H9 (cell line): ENCODE results near the gene PTGES3L. TPM values are rescaled to one million over a fixed set of nuclear protein-coding genes. Genes with fewer than 3 reads are reported as not detected.

ENCODE experiments used
- DNase-seq: peaks from one replicate; pipeline ENCODE4 v3.0.0-alpha.2; 2017
- H2AFZ ChIP-seq: one replicate; pipeline ENCODE4 v1.6.1; 2013; ENCODE audit warnings: mild to moderate bottlenecking, low read length, control low read depth, moderate library complexity
- H2AK5ac ChIP-seq: 2 replicates; pipeline ENCODE4 v1.6.1; 2013; ENCODE audit warnings: low read length, control low read depth, mixed read lengths; ENCODE audit not compliant: insufficient read length
- H2BK120ac ChIP-seq: one replicate; pipeline ENCODE4 v1.6.1; 2013; ENCODE audit warnings: low read depth, mild to moderate bottlenecking, low read length, control low read depth, inconsistent platforms; ENCODE audit not compliant: poor library complexity, severe bottlenecking
- H2BK12ac ChIP-seq: 2 replicates; pipeline ENCODE4 v1.6.1; 2013; ENCODE audit warnings: low read length, control low read depth, mixed read lengths, low read depth; ENCODE audit not compliant: insufficient read length
- H2BK15ac ChIP-seq: 2 replicates; pipeline ENCODE4 v1.6.1; 2013; ENCODE audit warnings: low read depth, low read length, control low read depth
- H2BK20ac ChIP-seq: one replicate; pipeline ENCODE4 v1.6.1; 2013; ENCODE audit warnings: low read depth, mild to moderate bottlenecking, low read length, control low read depth, inconsistent platforms; ENCODE audit not compliant: poor library complexity, severe bottlenecking
- H2BK5ac ChIP-seq: 2 replicates; pipeline ENCODE4 v1.6.1; 2013; ENCODE audit warnings: low read length, control low read depth, mixed read lengths; ENCODE audit not compliant: insufficient read length
- H3K14ac ChIP-seq: 2 replicates; pipeline ENCODE4 v1.6.1; 2013; ENCODE audit warnings: low read length, control low read depth; ENCODE audit not compliant: insufficient read depth
- H3K18ac ChIP-seq: 2 replicates; pipeline ENCODE4 v1.6.1; 2013; ENCODE audit warnings: low read depth, mild to moderate bottlenecking, mixed read lengths, low read length, control low read depth; ENCODE audit not compliant: insufficient read length
- H3K23ac ChIP-seq: 2 replicates; pipeline ENCODE4 v1.6.1; 2013; ENCODE audit warnings: low read length, control low read depth, mixed read lengths, low read depth; ENCODE audit not compliant: insufficient read length
- H3K23me2 ChIP-seq: 2 replicates; pipeline ENCODE4 v1.6.1; 2013; ENCODE audit warnings: low read depth, mild to moderate bottlenecking, mixed read lengths, low read length, control low read depth; ENCODE audit not compliant: insufficient read length, poor library complexity, severe bottlenecking
- H3K27ac ChIP-seq: 2 replicates; pipeline ENCODE4 v1.5.1; 2013; ENCODE audit warnings: low read length, control low read depth, mixed read lengths, low read depth; ENCODE audit not compliant: insufficient read length
- H3K27me3 ChIP-seq: 2 replicates; pipeline ENCODE4 v1.6.1; 2013; ENCODE audit warnings: low read length, control low read depth, inconsistent platforms; ENCODE audit not compliant: insufficient read depth
- H3K4ac ChIP-seq: 2 replicates; pipeline ENCODE4 v1.6.1; 2013; ENCODE audit warnings: low read depth, mild to moderate bottlenecking, control low read depth, inconsistent platforms, low read length, moderate library complexity
- H3K4me1 ChIP-seq: 2 replicates; pipeline ENCODE4 v1.6.1; 2013; ENCODE audit warnings: low read length, control low read depth, inconsistent platforms; ENCODE audit not compliant: insufficient read depth
- H3K4me2 ChIP-seq: 2 replicates; pipeline ENCODE4 v1.6.1; 2013; ENCODE audit warnings: low read length, control low read depth, mixed read lengths; ENCODE audit not compliant: insufficient read length, insufficient read depth
- H3K56ac ChIP-seq: 2 replicates; pipeline ENCODE4 v1.6.1; 2013; ENCODE audit warnings: low read depth, mild to moderate bottlenecking, mixed read lengths, low read length, control low read depth; ENCODE audit not compliant: insufficient read length
- H3K79me1 ChIP-seq: 2 replicates; pipeline ENCODE4 v1.6.1; 2013; ENCODE audit warnings: low read depth, mild to moderate bottlenecking, moderate library complexity, low read length, control low read depth, inconsistent platforms; ENCODE audit not compliant: insufficient read depth, poor library complexity, severe bottlenecking
- H3K79me2 ChIP-seq: 2 replicates; pipeline ENCODE4 v1.6.1; 2013; ENCODE audit warnings: low read length, control low read depth, inconsistent platforms; ENCODE audit not compliant: insufficient read depth
- H3K9ac ChIP-seq: 2 replicates; pipeline ENCODE4 v1.6.1; 2013; ENCODE audit warnings: low read length, control low read depth, mixed read lengths; ENCODE audit not compliant: insufficient read length; ENCODE audit errors: extremely low read depth
- H3K9me3 ChIP-seq: one replicate; pipeline ENCODE4 v1.6.1; 2013; ENCODE audit warnings: low read depth, low read length, inconsistent platforms; ENCODE audit not compliant: control insufficient read depth
- H3T11ph ChIP-seq: one replicate; pipeline ENCODE4 v1.6.1; 2013; ENCODE audit warnings: mild to moderate bottlenecking, low read length, control low read depth, inconsistent platforms
- H4K20me1 ChIP-seq: one replicate; pipeline ENCODE4 v1.6.1; 2013; ENCODE audit not compliant: control insufficient read depth, insufficient read length, insufficient read depth
- H4K5ac ChIP-seq: 2 replicates; pipeline ENCODE4 v1.6.1; 2013; ENCODE audit warnings: low read depth, mild to moderate bottlenecking, mixed read lengths, low read length, control low read depth; ENCODE audit not compliant: insufficient read length
- H4K8ac ChIP-seq: replicated peaks from 2 replicates; pipeline ENCODE4 v1.6.1; 2013; ENCODE audit warnings: low read length, control low read depth, mixed read lengths, low read depth; ENCODE audit not compliant: insufficient read length
- H4K91ac ChIP-seq: 2 replicates; pipeline ENCODE4 v1.6.1; 2013; ENCODE audit warnings: low read depth, mild to moderate bottlenecking, moderate library complexity, mixed read lengths, low read length, control low read depth; ENCODE audit not compliant: insufficient read length
- H3K27ac Mint-ChIP-seq, 3 experiments: 2 replicates in 2 of 3; 3 replicates in 1 of 3; pipeline ENCODE4 v1.8.0; 2020 to 2021; ENCODE audit warnings: mixed read lengths in 3 of 3, mild to moderate bottlenecking in 1 of 3, moderate library complexity in 1 of 3
- H3K27me3 Mint-ChIP-seq: 2 replicates; pipeline ENCODE4 v1.8.0; 2021; ENCODE audit warnings: low read depth, mild to moderate bottlenecking, moderate library complexity, mixed read lengths
- H3K36me3 Mint-ChIP-seq, 3 experiments: 2 replicates in 2 of 3; 3 replicates in 1 of 3; pipeline ENCODE4 v1.8.0; 2020 to 2021; ENCODE audit warnings: low read depth in 3 of 3, mixed read lengths in 3 of 3; ENCODE audit not compliant: insufficient read depth in 1 of 3
- H3K4me1 Mint-ChIP-seq, 2 experiments: 2 replicates each; pipeline ENCODE4 v1.8.0; 2020; ENCODE audit warnings: mixed read lengths in 2 of 2
- H3K4me3 Mint-ChIP-seq, 2 experiments: 2 replicates in 1 of 2; 3 replicates in 1 of 2; pipeline ENCODE4 v1.8.0; 2020 to 2021; ENCODE audit warnings: mild to moderate bottlenecking in 2 of 2, mixed read lengths in 2 of 2, moderate library complexity in 1 of 2
- H3K9me3 Mint-ChIP-seq, 2 experiments: 2 replicates in 1 of 2; 3 replicates in 1 of 2; pipeline ENCODE4 v1.8.0; 2020; ENCODE audit warnings: mild to moderate bottlenecking in 2 of 2, mixed read lengths in 2 of 2, moderate library complexity in 1 of 2
- CTCF ChIP-seq: fragments of 200-600 bp; sonication (generic); conservative IDR thresholded peaks from 3 replicates; pipeline ENCODE4 v1.8.0; 2021; ENCODE audit warnings: antibody characterized with exemption, mild to moderate bottlenecking
- WGBS: extraction: QIAGEN DNeasy Blood & Tissue Kit; methylation state at CpG from one replicate; pipeline ENCODE4 v1.1.7; 2013; ENCODE audit warnings: missing lambda C conversion rate, low lambda C conversion rate, mixed read lengths; ENCODE audit not compliant: insufficient read length; ENCODE audit errors: extremely low coverage; 5-methylcytosine and 5-hydroxymethylcytosine counted together
- total RNA-seq: library from RNA; stranded (reverse); gene quantifications from 2 replicates; pipeline ENCODE4 v1.2.1, GENCODE V29; 2021

Gene PTGES3L
- total RNA-seq, 1 experiment from 2014 or later = 4.2 TPM

DNA sequence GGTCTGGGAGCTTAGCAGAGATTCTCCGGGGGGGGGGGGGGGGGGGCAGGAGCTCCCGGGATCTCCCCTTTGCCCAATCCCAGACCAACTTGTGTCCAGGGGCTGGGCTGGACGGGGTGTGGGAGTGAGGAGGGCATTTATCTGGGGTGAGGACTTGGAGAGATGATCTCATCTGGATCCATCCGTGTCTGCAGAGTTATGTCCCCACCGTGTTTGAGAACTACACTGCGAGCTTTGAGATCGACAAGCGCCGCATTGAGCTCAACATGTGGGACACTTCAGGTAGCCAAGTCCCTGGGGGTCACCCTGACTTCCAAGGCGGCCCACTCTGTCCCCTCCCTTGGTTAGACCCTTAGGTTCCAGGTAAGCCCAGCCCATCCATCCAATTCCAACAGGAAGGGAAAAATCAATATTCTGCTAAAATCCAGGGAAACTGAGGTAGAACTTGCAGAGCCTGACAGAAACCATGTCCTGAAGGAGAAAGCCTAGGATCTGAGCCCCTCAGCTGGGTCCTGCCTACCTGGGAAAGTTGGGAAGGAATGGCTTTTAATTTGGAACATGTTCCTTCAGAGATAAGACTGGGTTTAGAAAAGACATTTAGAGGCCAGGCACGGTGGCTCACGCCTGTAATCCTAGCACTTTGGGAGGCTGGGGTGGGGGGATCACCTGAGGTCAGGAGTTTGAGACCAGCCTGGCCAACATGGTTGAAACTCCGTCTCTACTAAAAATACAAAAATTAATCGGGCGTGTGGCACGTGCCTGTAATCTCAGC is 46.1 kb upstream of the PTGES3L start:
- H3K79me1 ChIP-seq = no peaks in the 10 kb centered on the region
- H3K27me3 ChIP-seq = no peaks in the 10 kb centered on the region
- no peaks in the 10 kb centered on the region for H3K9me3 ChIP-seq
- H3K27ac ChIP-seq = no peak overlapping the region
- no peak overlapping the region for H2BK20ac ChIP-seq
- peaks cover 39 to 47% of the 10 kb centered on the region in 2 experiments for H3K4me1 Mint-ChIP-seq
- H3K4me1 ChIP-seq = peaks cover 10% of the 10 kb centered on the region; the same call in 1 of the 2 replicates
- H3K56ac ChIP-seq = no peak overlapping the region
- H3T11ph ChIP-seq = no peak overlapping the region
- H3K36me3 Mint-ChIP-seq = peaks cover 10 to 30% (median 25%) of the 10 kb centered on the region in 3 experiments; a peak in 6 of 7 replicates
- no peak for DNase-seq
- no peak overlapping the region for H4K91ac ChIP-seq
- no peak overlapping the region for H3K27ac Mint-ChIP-seq
- H2BK5ac ChIP-seq = no peak overlapping the region
- H3K14ac ChIP-seq = no peak overlapping the region; the same call in 1 of the 2 replicates
- H3K9ac ChIP-seq = peak overlapping the region; percentile 54
- no peak overlapping the region for H2BK15ac ChIP-seq
- no peaks in the 10 kb centered on the region for H4K20me1 ChIP-seq
- no peak overlapping the region for H3K4ac ChIP-seq
- no peak overlapping the region for H4K8ac ChIP-seq
- H3K23ac ChIP-seq = no peak overlapping the region
- H3K18ac ChIP-seq = no peak overlapping the region
- H3K27me3 Mint-ChIP-seq = no peaks in the 10 kb centered on the region
- H4K5ac ChIP-seq = no peak overlapping the region
- H2BK12ac ChIP-seq = no peak overlapping the region
- H2BK120ac ChIP-seq = no peak overlapping the region
- TF ChIP-seq CTCF = no peak
- no peaks in the 10 kb centered on the region for H3K9me3 Mint-ChIP-seq
- peaks cover 14% of the 10 kb centered on the region for H3K23me2 ChIP-seq
- no peaks in the 10 kb centered on the region; the same call in 1 of the 2 replicates for H3K79me2 ChIP-seq
- no peak overlapping the region for H2AK5ac ChIP-seq
- peak overlapping the region; percentile 79 for H3K4me2 ChIP-seq
- H3K4me3 Mint-ChIP-seq = peak overlapping the region; percentile 75 to 98
- no CpG with 5 or more reads among the region's 16 CpGs for WGBS
- H2AFZ ChIP-seq = no peak overlapping the region
